Heart left ventricle (tissue), 16 donors: Measurements from ENCODE around the gene LYSMD4. TPM values are rescaled to one million over a fixed set of nuclear protein-coding genes. Genes with fewer than 3 reads are reported as not detected.

Experiments
- ATAC-seq, 4 donors: fragments of 200-7000 bp; cut with Tn5 transposase; one replicate each; pipeline ENCODE4 v1.9.1; 2020 to 2022; ENCODE audit warnings: moderate library complexity in 4 of 4, mild to moderate bottlenecking in 3 of 4, moderate number of reproducible peaks in 1 of 4
- DNase-seq, 5 donors: peaks; one replicate each; pipeline ENCODE4 v3.0.0-alpha.2; 2020
- H3K27ac ChIP-seq, 12 donors: fragments of 200-600 bp; sonication (generic) in 4 of 12; one replicate each; pipeline versions ENCODE4 v1.5.0 to v1.8.0; 2016 to 2022; ENCODE audit warnings: mild to moderate bottlenecking in 2 of 12
- H3K27me3 ChIP-seq, 9 donors: fragments of 200-600 bp; sonication (generic) in 2 of 9; one replicate each; pipeline versions ENCODE4 v1.5.1 to v1.8.0; 2016 to 2022; ENCODE audit warnings: mild to moderate bottlenecking in 3 of 9
- H3K36me3 ChIP-seq, 9 donors: fragments of 200-600 bp; sonication (generic) in 2 of 9; one replicate each; pipeline versions ENCODE4 v1.5.0 to v1.8.0; 2018 to 2022; ENCODE audit warnings: mild to moderate bottlenecking in 2 of 9
- H3K4me1 ChIP-seq, 12 donors: fragments of 200-600 bp; sonication (generic) in 4 of 12; one replicate each; pipeline versions ENCODE4 v1.5.0 to v1.8.0; 2016 to 2022; ENCODE audit warnings: mild to moderate bottlenecking in 3 of 12
- H3K4me3 ChIP-seq, 12 donors: fragments of 200-600 bp; sonication (generic) in 4 of 12; one replicate each; pipeline versions ENCODE4 v1.5.0 to v1.8.0; 2017 to 2022; ENCODE audit warnings: mild to moderate bottlenecking in 9 of 12, moderate library complexity in 4 of 12
- H3K9me3 ChIP-seq, 12 donors: fragments of 200-600 bp; sonication (generic) in 4 of 12; one replicate each; pipeline versions ENCODE4 v1.5.0 to v1.8.0; 2016 to 2022; ENCODE audit warnings: mild to moderate bottlenecking in 1 of 12
- POLR2A ChIP-seq, 2 donors: fragments of 450-650 bp; IDR thresholded peaks; one replicate each; pipeline ENCODE4 v1.6.1; 2017; ENCODE audit warnings: antibody characterized with exemption in 2 of 2, mild to moderate bottlenecking in 2 of 2, moderate library complexity in 2 of 2
- WGBS, 4 donors: extraction: QIAGEN DNeasy Blood & Tissue Kit in 2 of 4; methylation state at CpG; one replicate each; pipeline versions ENCODE4 v1.1.5 to v1.1.7; 2013 to 2018; 5-methylcytosine and 5-hydroxymethylcytosine counted together
- intact Hi-C, 10 donors: fragments of 100-400 bp; cut with DNase I; formaldehyde crosslinking; loops; one replicate each; pipeline versions ENCODE4 v1.11.1 to v1.14.2; 2022
- polyA plus RNA-seq, 2 donors: library from polyadenylated mRNA; stranded (reverse); fragments of 200-250 nt; gene quantifications; one replicate each; pipeline ENCODE4 v1.2.3, GENCODE V29; 2013
- total RNA-seq, 9 donors: library from RNA; depleted of rRNA in 2 of 9; stranded (reverse); fragments of >200 nt in 2 of 9; fragmentation: NEBNext Ultra II Directional in 3 of 9; extraction: Animal tissue kit (Norgen Biotek cat#: 25700) in 3 of 9; gene quantifications; one replicate each; pipeline versions ENCODE4 v1.1.0 to v1.2.4, GENCODE V29; 2016 to 2023
- TF ChIP-seq, protein P1 (sequence below), 12 donors: fragments of 200-600 bp; sonication (generic) in 4 of 12; IDR thresholded peaks; one replicate each; pipeline versions ENCODE4 v1.5.0 to v1.8.0; 2018 to 2022; ENCODE audit warnings: antibody characterized with exemption in 12 of 12, mild to moderate bottlenecking in 5 of 12
- donor health status: ischemic (EF 13 %, LVEDD 7.1; RV severe dilation, severe dysfunction).
- donor health status: healthy with polysubstance abuse.
- donor health status: DM: no; HTN: yes; CAD: no.
- donor health status: DM: no; HTN: no; CAD: no.
- donor health status: ischemic (EF 25% LVEDD 6.9; RV normal size, moderate dysfunction).
- donor health status: ischemic (EF 25% LVEDD 5.7; RV mildly dilated, moderate dysfunction).
- donor health status: healthy.
- donor health status: DM: yes; HTN: yes; CAD: no.
- donor health status: ischemic (EF 35%, LVEDD 5.7; RV mildly dilated, moderate dysfunction).
- donor health status: nonischemic (EF 11% LVEDD 7.7; RV severe dilation, severe dysfunction).
- donor health status: DM: yes; HTN: yes; CAD: no.
- donor health status: PGD.
- donor health status: ischemic (EF 29% LVEDD 5.4; RV normal size, mild dysfunction).
- donor health status: nonischemic (EF 23%, LVEDD 6.1; RV moderate dilation, normal function).

The LYSMD4 gene
- total and polyA plus RNA-seq, 11 donors = 8.3 to 12.8 (median 10.1) TPM

DNA sequence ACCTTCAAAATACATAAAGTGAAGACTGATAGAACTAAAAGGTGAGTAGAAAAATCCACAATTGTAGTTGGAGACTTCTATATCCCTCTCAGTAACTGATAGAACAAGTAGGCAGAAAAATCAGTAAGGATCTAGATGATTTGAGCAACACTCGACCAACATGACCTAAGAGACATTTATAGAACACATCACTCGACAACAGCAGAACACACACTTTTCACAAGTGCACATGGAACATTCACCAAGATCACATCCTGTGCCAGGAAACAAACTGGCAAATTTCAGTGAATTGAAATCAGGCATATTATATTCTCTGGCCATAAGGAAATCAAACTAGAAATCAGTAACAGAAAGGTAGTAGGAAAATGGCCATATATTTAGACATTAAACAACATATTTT, 37.1 kb downstream of the LYSMD4 start:
- H3K36me3 ChIP-seq = peaks cover 0 to 70% (median 53%) of the 10 kb centered on the region in 9 donors
- peaks cover 0 to 33% (median 4%) of the 10 kb centered on the region in 12 donors for H3K4me1 ChIP-seq
- WGBS, 4 donors = 21 to 40% (median 30%) methylated on average over 2 of the region's 2 CpGs
- H3K27ac ChIP-seq = peak overlapping the region in 9 of 12 donors; percentile 0 to 62 (median 30)
- intact Hi-C loops = no loop called here
- peak; percentile 57 to 81 (median 72) for ATAC-seq
- H3K9me3 ChIP-seq = no peaks in the 10 kb centered on the region
- DNase-seq = no peak
- no peak overlapping the region for H3K4me3 ChIP-seq
- TF ChIP-seq, protein P1, sequence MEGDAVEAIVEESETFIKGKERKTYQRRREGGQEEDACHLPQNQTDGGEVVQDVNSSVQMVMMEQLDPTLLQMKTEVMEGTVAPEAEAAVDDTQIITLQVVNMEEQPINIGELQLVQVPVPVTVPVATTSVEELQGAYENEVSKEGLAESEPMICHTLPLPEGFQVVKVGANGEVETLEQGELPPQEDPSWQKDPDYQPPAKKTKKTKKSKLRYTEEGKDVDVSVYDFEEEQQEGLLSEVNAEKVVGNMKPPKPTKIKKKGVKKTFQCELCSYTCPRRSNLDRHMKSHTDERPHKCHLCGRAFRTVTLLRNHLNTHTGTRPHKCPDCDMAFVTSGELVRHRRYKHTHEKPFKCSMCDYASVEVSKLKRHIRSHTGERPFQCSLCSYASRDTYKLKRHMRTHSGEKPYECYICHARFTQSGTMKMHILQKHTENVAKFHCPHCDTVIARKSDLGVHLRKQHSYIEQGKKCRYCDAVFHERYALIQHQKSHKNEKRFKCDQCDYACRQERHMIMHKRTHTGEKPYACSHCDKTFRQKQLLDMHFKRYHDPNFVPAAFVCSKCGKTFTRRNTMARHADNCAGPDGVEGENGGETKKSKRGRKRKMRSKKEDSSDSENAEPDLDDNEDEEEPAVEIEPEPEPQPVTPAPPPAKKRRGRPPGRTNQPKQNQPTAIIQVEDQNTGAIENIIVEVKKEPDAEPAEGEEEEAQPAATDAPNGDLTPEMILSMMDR (IDR thresholded peaks at IDR 0.05) = no peak
- TF ChIP-seq POLR2A (IDR thresholded peaks at IDR 0.05) = no peak
- no peaks in the 10 kb centered on the region for H3K27me3 ChIP-seq

DNA sequence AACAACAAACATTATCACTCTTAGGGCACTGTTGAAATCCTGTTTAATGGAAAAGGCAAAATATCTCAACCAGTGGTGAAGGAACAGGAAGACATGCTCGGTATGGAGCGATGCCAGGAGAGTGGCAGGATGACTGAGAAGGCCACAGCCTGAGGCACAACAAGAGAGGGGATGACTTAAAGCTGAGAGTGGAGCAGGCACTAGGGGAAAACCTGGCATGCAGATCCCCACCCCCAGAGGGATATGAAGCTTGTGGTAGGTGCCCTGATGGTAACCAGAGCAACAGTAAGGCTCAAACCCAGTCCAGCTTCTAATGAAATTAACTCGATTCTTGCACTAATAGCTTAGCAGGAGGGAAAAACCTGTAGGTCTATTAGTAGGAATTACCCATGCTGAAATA, 40.4 kb downstream of the LYSMD4 start:
- H3K4me3 ChIP-seq = no peak overlapping the region
- intact Hi-C loops = no loop called here
- TF ChIP-seq, protein P1 (IDR thresholded peaks at IDR 0.05) = no peak
- no peak for TF ChIP-seq POLR2A (IDR thresholded peaks at IDR 0.05)
- WGBS, 4 donors = 77 to 83% (median 80%) methylated on average over 3 of the region's 3 CpGs
- peaks cover 0 to 30% (median 5%) of the 10 kb centered on the region in 12 donors for H3K4me1 ChIP-seq
- H3K27ac ChIP-seq = peak overlapping the region in 1 of 12 donors; percentile 3
- no peaks in the 10 kb centered on the region for H3K27me3 ChIP-seq
- peaks cover 0 to 94% (median 80%) of the 10 kb centered on the region in 9 donors for H3K36me3 ChIP-seq
- peak in 1 of 5 donors; percentile 36 for DNase-seq
- H3K9me3 ChIP-seq = no peaks in the 10 kb centered on the region
- peak in 2 of 4 donors; percentile 31 to 37 for ATAC-seq

DNA sequence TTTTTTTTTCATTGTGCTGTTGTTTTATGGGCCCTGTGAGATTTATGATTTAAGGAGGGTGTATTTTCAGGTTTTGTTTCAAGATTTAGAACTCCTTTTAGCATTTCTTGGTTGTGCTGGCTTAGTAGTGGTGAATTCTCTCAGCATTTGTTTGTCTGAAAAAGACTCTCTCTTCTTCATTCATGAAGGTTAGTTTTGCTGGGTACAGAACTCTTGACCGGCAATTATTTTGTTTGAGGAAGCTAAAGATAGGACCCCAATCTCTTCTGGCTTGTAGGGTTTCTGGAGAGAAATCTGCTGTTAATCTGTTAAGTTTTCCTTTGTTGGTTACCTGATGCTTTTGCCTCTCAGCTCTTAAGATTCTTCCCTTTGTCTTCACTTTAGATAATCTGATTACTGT, 46.9 kb downstream of the LYSMD4 start:
- Histone ChIP-seq H3K27me3 (no peaks in the 10 kb centered on the region), H3K27ac (no peak overlapping the region), H3K4me1 (peaks cover 3 to 39% (median 17%) of the 10 kb centered on the region in 12 donors), H3K36me3 (peaks cover 0 to 55% (median 40%) of the 10 kb centered on the region in 9 donors), H3K9me3 (peaks cover 0 to 29% (median 2%) of the 10 kb centered on the region in 12 donors), H3K4me3 (no peak overlapping the region)
- WGBS, 4 donors = 97 to 100% (median 99%) methylated on average over 1 of the region's 1 CpG
- TF ChIP-seq, protein P1 (IDR thresholded peaks at IDR 0.05) = no peak
- TF ChIP-seq POLR2A (IDR thresholded peaks at IDR 0.05) = no peak
- ATAC-seq = no peak
- DNase-seq = no peak
- intact Hi-C loops = loop anchor here in 2 of 10 donors (5.0 to 10.0 kb wide), 2 partner anchors 111 to 234 kb away; no protein-coding TSS in a partner anchor

DNA sequence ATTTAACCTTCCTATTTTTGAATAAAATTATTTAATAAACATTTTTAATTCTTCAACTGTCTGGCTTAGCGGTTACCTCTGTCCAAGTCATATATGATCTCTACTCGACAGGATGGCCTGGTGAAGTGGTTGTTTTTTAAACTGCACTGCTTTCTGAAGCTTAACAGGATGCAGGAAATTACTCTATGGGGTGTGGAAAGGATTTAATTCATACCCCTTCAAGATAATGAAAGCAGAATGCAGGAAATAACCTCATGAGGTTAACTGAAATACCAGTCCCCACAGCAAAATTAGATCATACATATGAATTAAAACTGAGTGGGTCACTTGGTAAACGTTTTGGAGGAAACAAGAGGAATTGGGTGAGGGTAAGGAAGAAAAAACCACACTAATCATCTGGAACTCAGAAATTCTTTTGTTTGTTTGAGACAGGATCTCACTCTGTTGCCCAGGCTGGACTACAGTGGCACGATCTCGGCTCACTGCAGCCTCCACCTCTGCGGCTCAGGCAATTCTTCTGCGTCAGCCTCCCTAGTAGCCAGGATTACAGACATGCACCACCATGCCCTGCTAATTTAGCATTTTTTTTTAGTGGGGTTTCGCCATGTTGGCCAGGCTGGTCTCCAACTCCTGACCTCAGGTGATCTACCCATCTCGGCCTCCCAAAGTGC, 50.1 kb downstream of the LYSMD4 start:
- WGBS, 4 donors = 48 to 61% (median 60%) methylated on average over 9 of the region's 9 CpGs
- Histone ChIP-seq H3K4me1 (peaks cover 3 to 34% (median 17%) of the 10 kb centered on the region in 12 donors), H3K36me3 (peaks cover 0 to 53% (median 27%) of the 10 kb centered on the region in 9 donors), H3K9me3 (peaks cover 0 to 29% (median 2%) of the 10 kb centered on the region in 12 donors), H3K27me3 (no peaks in the 10 kb centered on the region), H3K27ac (peak overlapping the region; percentile 13 to 82 (median 72)), H3K4me3 (no peak overlapping the region)
- DNase-seq (no peak), ATAC-seq (peak; percentile 35 to 90 (median 63))
- intact Hi-C loops = loop anchor here in 4 of 10 donors (5.0 to 10.0 kb wide), 5 partner anchors 91 to 261 kb away; partner anchors contain the start of gene MEF2A (in 2 of the 4)
- TF ChIP-seq, protein P1 (IDR thresholded peaks at IDR 0.05) = no peak
- no peak for TF ChIP-seq POLR2A (IDR thresholded peaks at IDR 0.05)
